CD4-positive, CD25-positive, alpha-beta regulatory T cell (primary cell): ENCODE measurements around the gene SMPD2. TPM values are rescaled to one million over a fixed set of nuclear protein-coding genes. Genes with fewer than 3 reads are reported as not detected.
A peak's percentile ranks its signal among the peaks of the same experiment; 100 is the strongest.

Experiments
- ATAC-seq, 2 donors: fragments of 150-1000 bp; cut with Tn5 transposase; one replicate each; pipeline ENCODE4 v1.10.0; 2021; ENCODE audit warnings: low read depth in 2 of 2, moderate number of reproducible peaks in 2 of 2, moderate library complexity in 1 of 2
- DNase-seq, 3 donors: peaks; one replicate each; pipeline versions ENCODE4 v3.0.0 to v3.0.0-alpha.2; 2012 to 2022; ENCODE audit warnings: mixed read lengths in 1 of 3
- H3K27ac ChIP-seq: one replicate; pipeline ENCODE4 v1.7.0; 2013; ENCODE audit warnings: mild to moderate bottlenecking, low read length; ENCODE audit not compliant: insufficient read depth, poor library complexity, severe bottlenecking
- H3K27me3 ChIP-seq: one replicate; pipeline ENCODE4 v1.7.0; 2013; ENCODE audit warnings: low read length; ENCODE audit not compliant: control insufficient read depth, insufficient read depth
- H3K36me3 ChIP-seq: one replicate; pipeline ENCODE4 v1.7.0; 2013; ENCODE audit warnings: mild to moderate bottlenecking, low read length, moderate library complexity; ENCODE audit not compliant: control insufficient read depth, insufficient read depth
- H3K4me1 ChIP-seq: 2 replicates; pipeline ENCODE4 v1.7.0; 2013; ENCODE audit warnings: mild to moderate bottlenecking, low read length; ENCODE audit not compliant: insufficient read depth, control insufficient read depth, poor library complexity, severe bottlenecking
- H3K4me3 ChIP-seq: one replicate; pipeline ENCODE4 v1.7.0; 2013; ENCODE audit warnings: low read depth, mild to moderate bottlenecking, low read length, moderate library complexity
- H3K9me3 ChIP-seq, 2 experiments: 1 replicate in 1 of 2; 2 replicates in 1 of 2; pipeline ENCODE4 v1.7.0; 2013; ENCODE audit warnings: low read length in 2 of 2, mild to moderate bottlenecking in 1 of 2, moderate library complexity in 1 of 2; ENCODE audit not compliant: control insufficient read depth in 2 of 2
- H3K27ac Mint-ChIP-seq, 3 donors: one replicate each; pipeline ENCODE4 v1.8.0; 2020 to 2022; ENCODE audit warnings: mild to moderate bottlenecking in 3 of 3, mixed read lengths in 3 of 3, moderate library complexity in 2 of 3
- H3K27me3 Mint-ChIP-seq: one replicate; pipeline ENCODE4 v1.8.0; 2022; ENCODE audit warnings: mild to moderate bottlenecking, mixed read lengths
- H3K36me3 Mint-ChIP-seq: one replicate; pipeline ENCODE4 v1.8.0; 2020; ENCODE audit warnings: mixed read lengths
- H3K4me1 Mint-ChIP-seq, 4 donors: one replicate each; pipeline ENCODE4 v1.8.0; 2020 to 2022; ENCODE audit warnings: mixed read lengths in 4 of 4, mild to moderate bottlenecking in 1 of 4
- H3K4me3 Mint-ChIP-seq, 4 donors: one replicate each; pipeline ENCODE4 v1.8.0; 2020 to 2022; ENCODE audit warnings: mild to moderate bottlenecking in 4 of 4, mixed read lengths in 4 of 4, moderate library complexity in 3 of 4
- H3K9me3 Mint-ChIP-seq, 7 donors: one replicate each; pipeline ENCODE4 v1.8.0; 2020 to 2022; ENCODE audit warnings: mixed read lengths in 7 of 7, mild to moderate bottlenecking in 3 of 7, moderate library complexity in 2 of 7
- polyA plus RNA-seq, 4 donors: library from polyadenylated mRNA; unstranded; fragments of 300-500 nt; fragmentation: Illumina TruSeq; gene quantifications; one replicate each; pipeline ENCODE4 v1.2.3, GENCODE V29; 2021
- total RNA-seq: library from RNA; stranded (reverse); gene quantifications from one replicate; pipeline ENCODE4 v1.2.3, GENCODE V29; 2022

Gene SMPD2
- total and polyA plus RNA-seq, 5 donors from 2014 or later = 9.5 to 30.2 (median 12.7) TPM

- peak overlapping the region; percentile 89 to 95 (median 92) for H3K4me3 Mint-ChIP-seq
- H3K36me3 Mint-ChIP-seq = peaks cover 6% of the 10 kb centered on the region
- Histone ChIP-seq H3K27me3 (no peaks in the 10 kb centered on the region), H3K9me3 (no peaks in the 10 kb centered on the region), H3K27ac (peak overlapping the region; percentile 89), H3K36me3 (peaks cover 29% of the 10 kb centered on the region), H3K4me1 (peaks cover 26% of the 10 kb centered on the region), H3K4me3 (peak overlapping the region; percentile 71)
- peaks cover 6% of the 10 kb centered on the region for H3K27me3 Mint-ChIP-seq
- H3K27ac Mint-ChIP-seq = peak overlapping the region; percentile 88 to 96 (median 93)
- DNase-seq (peak in 1 of 3 donors; percentile 48), ATAC-seq (peak; percentile 27 to 40)
- peaks cover 0 to 41% (median 25%) of the 10 kb centered on the region in 4 donors for H3K4me1 Mint-ChIP-seq
- peaks cover 0 to 3% (median 0%) of the 10 kb centered on the region in 7 donors for H3K9me3 Mint-ChIP-seq
These were observed 719 bp downstream of the SMPD2 start for GRCh38 chr6:109441069-109441816.

- peaks cover 26% of the 10 kb centered on the region for H3K4me1 ChIP-seq
- peaks cover 0 to 44% (median 28%) of the 10 kb centered on the region in 4 donors for H3K4me1 Mint-ChIP-seq
- no peak overlapping the region for H3K4me3 ChIP-seq
- no peaks in the 10 kb centered on the region for H3K9me3 ChIP-seq
- ATAC-seq = no peak
- H3K27ac ChIP-seq = peak overlapping the region; percentile 89
- H3K27ac Mint-ChIP-seq = peak overlapping the region; percentile 54 to 96 (median 93)
- H3K27me3 ChIP-seq = no peaks in the 10 kb centered on the region
- H3K36me3 ChIP-seq = peaks cover 36% of the 10 kb centered on the region
- H3K36me3 Mint-ChIP-seq = peaks cover 11% of the 10 kb centered on the region
- peaks cover 6% of the 10 kb centered on the region for H3K27me3 Mint-ChIP-seq
- DNase-seq = no peak
- H3K9me3 Mint-ChIP-seq = peaks cover 0 to 3% (median 0%) of the 10 kb centered on the region in 7 donors
- H3K4me3 Mint-ChIP-seq = peak overlapping the region; percentile 89 to 95 (median 92)
These were observed 1.9 kb downstream of the SMPD2 start for GRCh38 chr6:109442393-109442924.

- peaks cover 0 to 50% (median 30%) of the 10 kb centered on the region in 4 donors for H3K4me1 Mint-ChIP-seq
- no peaks in the 10 kb centered on the region for H3K9me3 ChIP-seq
- no peaks in the 10 kb centered on the region for H3K27me3 ChIP-seq
- H3K4me3 Mint-ChIP-seq = peak overlapping the region; percentile 8 to 92 (median 25)
- H3K36me3 ChIP-seq = peaks cover 36% of the 10 kb centered on the region
- peaks cover 0 to 3% (median 0%) of the 10 kb centered on the region in 7 donors for H3K9me3 Mint-ChIP-seq
- DNase-seq (no peak), ATAC-seq (no peak)
- no peak overlapping the region for H3K4me3 ChIP-seq
- peak overlapping the region; percentile 66 to 93 (median 79) for H3K27ac Mint-ChIP-seq
- H3K27ac ChIP-seq = no peak overlapping the region
- H3K36me3 Mint-ChIP-seq = peaks cover 11% of the 10 kb centered on the region
- H3K27me3 Mint-ChIP-seq = peaks cover 6% of the 10 kb centered on the region
- peaks cover 26% of the 10 kb centered on the region for H3K4me1 ChIP-seq
These were observed 3.0 kb downstream of the SMPD2 start for GRCh38 chr6:109443425-109443950.

- H3K27me3 ChIP-seq = no peaks in the 10 kb centered on the region
- H3K4me3 Mint-ChIP-seq = peak overlapping the region in 1 of 4 donors; percentile 92
- peaks cover 0 to 59% (median 37%) of the 10 kb centered on the region in 4 donors for H3K4me1 Mint-ChIP-seq
These were observed 4.9 kb downstream of the SMPD2 start for GRCh38 chr6:109445382-109445781.

GRCh38 chr6:109446072-109446471 is 5.5 kb downstream of the SMPD2 start:
- no peaks in the 10 kb centered on the region for H3K9me3 ChIP-seq
- H3K4me1 ChIP-seq = peaks cover 37% of the 10 kb centered on the region
- H3K27me3 ChIP-seq = no peaks in the 10 kb centered on the region
- Mint-ChIP-seq H3K9me3 (peaks cover 0 to 3% (median 0%) of the 10 kb centered on the region in 7 donors), H3K27me3 (peaks cover 6% of the 10 kb centered on the region), H3K4me1 (peaks cover 5 to 64% (median 43%) of the 10 kb centered on the region in 4 donors), H3K36me3 (peaks cover 19% of the 10 kb centered on the region), H3K4me3 (peak overlapping the region in 1 of 4 donors; percentile 12), H3K27ac (peak overlapping the region in 1 of 3 donors; percentile 95)
- DNase-seq (no peak), ATAC-seq (no peak)
- no peak overlapping the region for H3K27ac ChIP-seq
- no peak overlapping the region for H3K4me3 ChIP-seq
- peaks cover 36% of the 10 kb centered on the region for H3K36me3 ChIP-seq

More at GRCh38 chr6:109445382-109445781, 4.9 kb downstream of the SMPD2 start:
- Histone ChIP-seq H3K4me3 (no peak overlapping the region), H3K9me3 (no peaks in the 10 kb centered on the region), H3K27ac (no peak overlapping the region), H3K4me1 (peaks cover 36% of the 10 kb centered on the region), H3K36me3 (peaks cover 36% of the 10 kb centered on the region)
- no peak for DNase-seq
- peaks cover 6% of the 10 kb centered on the region for H3K27me3 Mint-ChIP-seq
- H3K36me3 Mint-ChIP-seq = peaks cover 16% of the 10 kb centered on the region
- peak overlapping the region in 2 of 3 donors; percentile 67 to 84 for H3K27ac Mint-ChIP-seq
- peaks cover 0 to 3% (median 0%) of the 10 kb centered on the region in 7 donors for H3K9me3 Mint-ChIP-seq
- no peak for ATAC-seq

GRCh38 chr6:109446541-109446940 is 6.0 kb downstream of the SMPD2 start:
- H3K27me3 Mint-ChIP-seq = peaks cover 6% of the 10 kb centered on the region
- peak overlapping the region in 1 of 3 donors; percentile 95 for H3K27ac Mint-ChIP-seq
- Histone ChIP-seq H3K4me1 (peaks cover 35% of the 10 kb centered on the region), H3K27ac (no peak overlapping the region), H3K36me3 (peaks cover 37% of the 10 kb centered on the region), H3K27me3 (no peaks in the 10 kb centered on the region), H3K9me3 (no peaks in the 10 kb centered on the region), H3K4me3 (no peak overlapping the region)
- peak overlapping the region in 2 of 4 donors; percentile 12 to 48 for H3K4me3 Mint-ChIP-seq
- no peak for DNase-seq
- peaks cover 0 to 3% (median 0%) of the 10 kb centered on the region in 7 donors for H3K9me3 Mint-ChIP-seq
- peaks cover 19% of the 10 kb centered on the region for H3K36me3 Mint-ChIP-seq
- ATAC-seq = no peak
- H3K4me1 Mint-ChIP-seq = peaks cover 5 to 61% (median 40%) of the 10 kb centered on the region in 4 donors

- no peaks in the 10 kb centered on the region for H3K9me3 ChIP-seq
- peaks cover 41% of the 10 kb centered on the region for H3K36me3 ChIP-seq
- Mint-ChIP-seq H3K36me3 (peaks cover 23% of the 10 kb centered on the region), H3K4me3 (peak overlapping the region in 1 of 4 donors; percentile 12), H3K27me3 (peaks cover 6% of the 10 kb centered on the region), H3K9me3 (peaks cover 0 to 3% (median 0%) of the 10 kb centered on the region in 7 donors), H3K27ac (peak overlapping the region in 1 of 3 donors; percentile 95), H3K4me1 (peaks cover 5 to 61% (median 35%) of the 10 kb centered on the region in 4 donors)
- H3K4me1 ChIP-seq = peaks cover 31% of the 10 kb centered on the region
- DNase-seq = no peak
- no peak overlapping the region for H3K4me3 ChIP-seq
- no peak for ATAC-seq
- no peak overlapping the region for H3K27ac ChIP-seq
- H3K27me3 ChIP-seq = no peaks in the 10 kb centered on the region
These were observed 6.6 kb downstream of the SMPD2 start for GRCh38 chr6:109447087-109447486.
